ENCODE results near the gene ACTL8. TPM values are rescaled to one million over a fixed set of nuclear protein-coding genes. Genes with fewer than 3 reads are reported as not detected.

The ACTL8 gene
- total RNA-seq, 1 donor from 2014 or later, result not detected

DNA sequence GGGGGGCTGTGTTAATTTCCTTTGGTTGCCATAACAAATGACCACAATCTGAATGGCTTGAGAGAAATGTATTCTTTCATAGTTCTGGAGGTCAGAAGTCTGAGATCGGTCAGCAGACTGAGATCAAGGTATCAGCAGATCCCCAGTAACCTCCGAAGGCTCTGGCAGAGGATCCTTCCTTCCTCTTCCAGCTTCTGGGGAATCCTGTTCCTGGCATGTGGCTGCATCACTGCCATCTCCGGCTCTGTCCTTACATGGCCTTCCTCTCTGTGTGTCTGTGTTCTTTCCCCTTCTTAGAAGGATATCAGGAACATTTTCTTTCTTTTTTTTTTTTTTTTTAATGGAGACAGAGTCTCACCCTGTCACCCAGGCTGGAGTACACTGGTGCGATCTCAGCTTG is 25.8 kb downstream of the ACTL8 start:
- Mint-ChIP-seq H3K9me3 (no peaks in the 10 kb centered on the region), H3K4me1 (no peaks in the 10 kb centered on the region)

GRCh38 chr1:17789926-17790325 is 34.8 kb downstream of the ACTL8 start:
- H3K9me3 ChIP-seq (ENCODE audit: low read depth), result no peaks in the 10 kb centered on the region
- H3K27ac Mint-ChIP-seq, result no peak overlapping the region
- H3K4me1 ChIP-seq, result no peaks in the 10 kb centered on the region
- no peak overlapping the region for H3K4me2 ChIP-seq
- no peaks in the 10 kb centered on the region for H3F3A ChIP-seq (ENCODE audit: low read depth)
- no peaks in the 10 kb centered on the region for H4K20me1 ChIP-seq (ENCODE audit: low read depth)
- no peaks in the 10 kb centered on the region for H3K27me3 ChIP-seq
- H3K9ac ChIP-seq, result no peak overlapping the region
- peaks cover 6% of the 10 kb centered on the region for H3K4me1 Mint-ChIP-seq
- no peaks in the 10 kb centered on the region for H3K36me3 ChIP-seq
- H3K36me3 Mint-ChIP-seq, result no peaks in the 10 kb centered on the region
- peaks cover 8% of the 10 kb centered on the region for H3K27me3 Mint-ChIP-seq (ENCODE audit: insufficient read depth, low read depth)
- H3K4me3 Mint-ChIP-seq, result no peak overlapping the region
- TF ChIP-seq CTCF (IDR thresholded peaks at IDR 0.05) (no peak), EZH2 (IDR thresholded peaks at IDR 0.05) (no peak), EZH2phosphoT487 (IDR thresholded peaks at IDR 0.05) (no peak)
- no peak overlapping the region for H2AFZ ChIP-seq (replicated peaks)
- H3K4me3 ChIP-seq, result no peak overlapping the region
- no peak for DNase-seq (ENCODE audit: low spot score)
- H3K9me3 Mint-ChIP-seq, result no peaks in the 10 kb centered on the region
- no peaks in the 10 kb centered on the region for H3K79me2 ChIP-seq (ENCODE audit: low read depth)
- H3K27ac ChIP-seq, result no peak overlapping the region

More for the DNA sequence above, 25.8 kb downstream of the ACTL8 start:
- DNase-seq (ENCODE audit: low spot score), result no peak
- Histone ChIP-seq H3F3A (ENCODE audit: low read depth) (no peaks in the 10 kb centered on the region), H3K36me3 (no peaks in the 10 kb centered on the region), H3K9ac (no peak overlapping the region), H3K27ac (no peak overlapping the region), H3K4me1 (peaks cover 3% of the 10 kb centered on the region), H4K20me1 (ENCODE audit: low read depth) (no peaks in the 10 kb centered on the region), H2AFZ (replicated peaks) (no peak overlapping the region), H3K79me2 (ENCODE audit: low read depth) (no peaks in the 10 kb centered on the region), H3K4me3 (no peak overlapping the region), H3K9me3 (ENCODE audit: low read depth) (no peaks in the 10 kb centered on the region), H3K4me2 (no peak overlapping the region), H3K27me3 (no peaks in the 10 kb centered on the region)
- no peak overlapping the region for H3K4me3 Mint-ChIP-seq
- no peak overlapping the region for H3K27ac Mint-ChIP-seq
- no peaks in the 10 kb centered on the region for H3K36me3 Mint-ChIP-seq
- H3K27me3 Mint-ChIP-seq (ENCODE audit: insufficient read depth, low read depth), result peaks cover 10% of the 10 kb centered on the region
- no peak for TF ChIP-seq EZH2phosphoT487 (IDR thresholded peaks at IDR 0.05)
- TF ChIP-seq EZH2 (IDR thresholded peaks at IDR 0.05), result no peak
- no peak for TF ChIP-seq CTCF (IDR thresholded peaks at IDR 0.05)

- no peak overlapping the region for H3K9ac ChIP-seq
- TF ChIP-seq CTCF (IDR thresholded peaks at IDR 0.05) (no peak), EZH2 (IDR thresholded peaks at IDR 0.05) (no peak), EZH2phosphoT487 (IDR thresholded peaks at IDR 0.05) (no peak)
- H3K36me3 ChIP-seq, result no peaks in the 10 kb centered on the region
- H3K27ac ChIP-seq, result no peak overlapping the region
- H3K4me3 Mint-ChIP-seq, result no peak overlapping the region
- no peaks in the 10 kb centered on the region for H3K79me2 ChIP-seq (ENCODE audit: low read depth)
- peaks cover 8% of the 10 kb centered on the region for H3K27me3 Mint-ChIP-seq (ENCODE audit: insufficient read depth, low read depth)
- H3K27me3 ChIP-seq, result no peaks in the 10 kb centered on the region
- no peaks in the 10 kb centered on the region for H3K4me1 ChIP-seq
- peak; percentile 26 for DNase-seq (ENCODE audit: low spot score)
- H3K27ac Mint-ChIP-seq, result no peak overlapping the region
- no peak overlapping the region for H3K4me2 ChIP-seq
- no peak overlapping the region for H2AFZ ChIP-seq (replicated peaks)
- peaks cover 6% of the 10 kb centered on the region for H3K4me1 Mint-ChIP-seq
- no peaks in the 10 kb centered on the region for H3F3A ChIP-seq (ENCODE audit: low read depth)
- no peaks in the 10 kb centered on the region for H3K9me3 ChIP-seq (ENCODE audit: low read depth)
- H3K9me3 Mint-ChIP-seq, result no peaks in the 10 kb centered on the region
- no peaks in the 10 kb centered on the region for H4K20me1 ChIP-seq (ENCODE audit: low read depth)
- no peaks in the 10 kb centered on the region for H3K36me3 Mint-ChIP-seq
- no peak overlapping the region for H3K4me3 ChIP-seq
Measured at GRCh38 chr1:17790383-17791054, 35.4 kb downstream of the ACTL8 start.

Measured in neural progenitor cell (in vitro differentiated cells).